ENCODE measurements around the gene CTLA4.

CTLA4 gene

DNA sequence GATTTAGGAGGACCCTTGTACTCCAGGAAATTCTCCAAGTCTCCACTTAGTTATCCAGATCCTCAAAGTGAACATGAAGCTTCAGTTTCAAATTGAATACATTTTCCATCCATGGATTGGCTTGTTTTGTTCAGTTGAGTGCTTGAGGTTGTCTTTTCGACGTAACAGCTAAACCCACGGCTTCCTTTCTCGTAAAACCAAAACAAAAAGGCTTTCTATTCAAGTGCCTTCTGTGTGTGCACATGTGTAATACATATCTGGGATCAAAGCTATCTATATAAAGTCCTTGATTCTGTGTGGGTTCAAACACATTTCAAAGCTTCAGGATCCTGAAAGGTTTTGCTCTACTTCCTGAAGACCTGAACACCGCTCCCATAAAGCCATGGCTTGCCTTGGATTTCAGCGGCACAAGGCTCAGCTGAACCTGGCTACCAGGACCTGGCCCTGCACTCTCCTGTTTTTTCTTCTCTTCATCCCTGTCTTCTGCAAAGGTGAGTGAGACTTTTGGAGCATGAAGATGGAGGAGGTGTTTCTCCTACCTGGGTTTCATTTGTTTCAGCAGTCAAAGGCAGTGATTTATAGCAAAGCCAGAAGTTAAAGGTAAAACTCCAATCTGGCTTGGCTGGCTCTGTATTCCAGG is at the start of gene CTLA4:
Gene CTLA4 (plus strand): TSS at position 211 of the 640 bp plus-strand sequence. CDS start 172 bp downstream, at position 383.
- H3K4me3 ChIP-seq (replicated peaks in 1 of 2; ENCODE audit: low read depth in 2 of 2, low read length in 2 of 2): no peak within 1 kb of the TSS
- no peak for DNase-seq (ENCODE audit: low read depth in 2 of 2)
- TF ChIP-seq, protein P1, sequence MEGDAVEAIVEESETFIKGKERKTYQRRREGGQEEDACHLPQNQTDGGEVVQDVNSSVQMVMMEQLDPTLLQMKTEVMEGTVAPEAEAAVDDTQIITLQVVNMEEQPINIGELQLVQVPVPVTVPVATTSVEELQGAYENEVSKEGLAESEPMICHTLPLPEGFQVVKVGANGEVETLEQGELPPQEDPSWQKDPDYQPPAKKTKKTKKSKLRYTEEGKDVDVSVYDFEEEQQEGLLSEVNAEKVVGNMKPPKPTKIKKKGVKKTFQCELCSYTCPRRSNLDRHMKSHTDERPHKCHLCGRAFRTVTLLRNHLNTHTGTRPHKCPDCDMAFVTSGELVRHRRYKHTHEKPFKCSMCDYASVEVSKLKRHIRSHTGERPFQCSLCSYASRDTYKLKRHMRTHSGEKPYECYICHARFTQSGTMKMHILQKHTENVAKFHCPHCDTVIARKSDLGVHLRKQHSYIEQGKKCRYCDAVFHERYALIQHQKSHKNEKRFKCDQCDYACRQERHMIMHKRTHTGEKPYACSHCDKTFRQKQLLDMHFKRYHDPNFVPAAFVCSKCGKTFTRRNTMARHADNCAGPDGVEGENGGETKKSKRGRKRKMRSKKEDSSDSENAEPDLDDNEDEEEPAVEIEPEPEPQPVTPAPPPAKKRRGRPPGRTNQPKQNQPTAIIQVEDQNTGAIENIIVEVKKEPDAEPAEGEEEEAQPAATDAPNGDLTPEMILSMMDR (IDR thresholded peaks at IDR 0.05; ENCODE audit: low read depth, low read length): no peak

DNA sequence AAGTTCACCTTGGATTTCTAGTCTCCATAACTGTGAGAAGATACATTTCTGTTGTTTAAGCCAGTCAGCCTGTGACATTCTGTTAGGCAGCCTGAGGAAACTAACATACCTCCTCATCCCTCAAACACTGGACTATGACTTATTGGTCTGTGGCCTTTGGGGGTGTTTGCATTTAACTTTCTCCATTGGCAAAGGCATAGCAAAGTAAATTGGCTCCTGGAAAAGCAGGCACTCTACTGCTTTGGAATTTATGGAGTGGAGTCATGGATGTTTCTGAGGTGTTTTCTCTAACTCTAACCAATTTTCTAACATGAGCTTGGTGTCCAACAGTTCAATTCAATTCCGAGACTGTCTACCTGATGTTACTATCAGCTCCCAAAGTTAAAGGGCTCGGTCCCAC is 48.9 kb upstream of the CTLA4 start:
- no peak for DNase-seq (ENCODE audit: low read depth in 2 of 2)
- TF ChIP-seq, protein P1 (IDR thresholded peaks at IDR 0.05; ENCODE audit: low read depth, low read length): no peak
- H3K4me3 ChIP-seq (replicated peaks in 1 of 2; ENCODE audit: low read depth in 2 of 2, low read length in 2 of 2): no peak overlapping the region

DNA sequence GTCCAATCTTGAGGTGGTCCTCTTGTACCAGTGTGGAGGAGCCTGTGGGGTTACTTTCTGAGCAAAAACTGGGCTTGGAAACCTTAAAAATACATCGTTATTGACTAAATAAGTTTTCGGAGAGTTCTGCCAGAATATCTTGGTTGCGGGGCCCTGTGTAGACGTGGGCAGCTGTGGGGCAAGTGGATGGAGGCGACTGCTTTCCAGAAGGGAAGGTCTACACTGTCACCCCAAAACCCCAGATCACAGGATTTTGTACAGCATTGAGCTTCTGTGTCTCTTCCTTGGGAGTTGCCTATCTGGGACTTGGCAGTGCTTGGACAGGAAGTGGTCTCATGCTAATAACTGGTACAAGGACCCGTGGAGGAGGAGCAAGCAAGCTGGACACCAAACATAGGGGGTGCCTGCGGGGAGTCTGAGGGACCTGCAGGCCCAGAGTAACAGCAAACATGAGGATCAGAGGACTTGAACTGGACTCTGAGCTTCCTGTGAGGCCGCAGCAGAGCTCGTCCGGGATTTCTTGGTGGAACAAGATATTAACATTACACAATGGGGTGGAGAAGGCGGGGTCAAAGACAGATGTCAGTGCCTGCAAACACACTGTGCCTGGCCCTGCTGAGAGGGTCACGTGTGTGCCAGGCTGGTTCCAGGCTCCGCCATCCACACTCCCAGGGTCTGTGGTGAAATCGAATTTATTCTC is 48.0 kb upstream of the CTLA4 start:
- no peak for DNase-seq (ENCODE audit: low read depth in 2 of 2)
- TF ChIP-seq, protein P1 (IDR thresholded peaks at IDR 0.05; ENCODE audit: low read depth, low read length): no peak
- no peak overlapping the region for H3K4me3 ChIP-seq (replicated peaks in 1 of 2; ENCODE audit: low read depth in 2 of 2, low read length in 2 of 2)

DNA sequence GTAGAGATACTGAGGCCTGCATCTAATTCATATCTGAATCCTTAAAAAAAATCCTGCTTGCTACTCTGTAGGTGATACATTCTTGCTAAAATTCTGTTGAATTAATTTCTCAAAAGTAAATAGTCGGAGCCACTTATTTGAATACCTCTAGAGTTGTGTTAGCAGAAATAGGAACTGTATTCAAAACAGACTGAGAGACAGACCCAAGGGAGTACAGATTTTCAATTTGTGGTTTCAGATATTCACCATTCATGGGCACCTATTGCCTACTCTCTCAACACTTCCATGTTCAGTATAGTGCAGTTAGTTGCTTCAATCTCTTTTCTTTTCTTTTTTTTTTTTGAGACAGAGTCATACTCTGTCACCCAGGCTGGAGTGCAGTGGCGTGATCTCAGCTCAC is 46.6 kb upstream of the CTLA4 start:
- TF ChIP-seq, protein P1 (IDR thresholded peaks at IDR 0.05; ENCODE audit: low read depth, low read length): no peak
- no peak for DNase-seq (ENCODE audit: low read depth in 2 of 2)
- H3K4me3 ChIP-seq (replicated peaks in 1 of 2; ENCODE audit: low read depth in 2 of 2, low read length in 2 of 2): no peak overlapping the region

DNA sequence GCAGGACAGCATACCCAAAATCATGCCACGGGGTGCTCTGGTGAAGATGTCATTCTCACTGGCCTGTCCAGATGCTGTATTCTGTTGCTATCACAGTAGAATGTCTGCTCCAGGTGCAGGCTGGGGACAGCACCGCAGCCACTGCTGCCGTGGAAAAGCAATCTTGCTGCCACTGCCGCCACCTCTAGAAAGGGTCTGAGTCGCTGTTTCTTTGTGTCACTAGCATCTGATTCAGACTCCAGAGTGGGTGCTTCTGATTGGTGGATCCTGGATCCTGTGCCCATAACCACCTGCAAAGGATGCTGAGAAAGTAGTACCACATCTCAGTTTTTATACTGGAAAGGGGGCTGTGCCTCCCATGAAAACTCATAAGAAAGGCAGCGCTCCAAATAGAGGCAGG is 45.3 kb upstream of the CTLA4 start:
- TF ChIP-seq, protein P1 (IDR thresholded peaks at IDR 0.05; ENCODE audit: low read depth, low read length): no peak
- H3K4me3 ChIP-seq (replicated peaks in 1 of 2; ENCODE audit: low read depth in 2 of 2, low read length in 2 of 2): no peak overlapping the region
- no peak for DNase-seq (ENCODE audit: low read depth in 2 of 2)

DNA sequence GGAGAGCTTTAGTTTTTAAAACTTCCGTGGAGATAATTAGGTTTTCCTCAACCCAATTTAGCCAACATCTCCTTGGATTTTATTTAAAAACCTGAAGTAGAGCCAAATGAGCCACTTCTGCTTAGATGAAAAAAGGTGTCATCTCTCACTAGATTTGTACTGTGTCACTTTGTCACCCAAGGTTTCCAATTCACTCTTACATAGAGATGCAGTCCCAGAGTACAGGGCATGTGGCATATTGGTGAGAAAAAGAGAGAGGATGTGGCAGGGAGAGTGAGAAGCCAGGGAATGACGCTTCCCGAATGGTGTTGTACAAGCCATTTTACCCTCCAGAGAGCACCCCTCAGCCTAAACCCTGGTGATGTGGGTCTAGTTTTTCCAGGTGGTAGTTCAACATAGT is 44.4 kb upstream of the CTLA4 start:
- DNase-seq (ENCODE audit: low read depth in 2 of 2): no peak
- no peak overlapping the region for H3K4me3 ChIP-seq (replicated peaks in 1 of 2; ENCODE audit: low read depth in 2 of 2, low read length in 2 of 2)
- TF ChIP-seq, protein P1 (IDR thresholded peaks at IDR 0.05; ENCODE audit: low read depth, low read length): no peak

All from cardiac fibroblast (primary cell).